HFF-Myc (cell line): ENCODE data around the gene SVBP.
A peak's percentile ranks its signal among the peaks of the same experiment; 100 is the strongest.
"Not testable (repeated sequence)": the region's sequence is repeated elsewhere in the genome, so short reads cannot be mapped to it uniquely, and the experiment has no call there.

Source experiments
- DNase-seq: peaks from one replicate; pipeline ENCODE4 v3.0.0-alpha.2; 2011; ENCODE audit warnings: low read depth; ENCODE audit errors: extremely low read depth
- H3K4me3 ChIP-seq: replicated peaks from 2 replicates; pipeline ENCODE4 v1.5.1; 2011; ENCODE audit warnings: low read depth, mild to moderate bottlenecking, control low read depth, low read length
- TF ChIP-seq, protein P1 (sequence below): IDR thresholded peaks from 2 replicates; pipeline ENCODE4 v1.5.1; 2012; ENCODE audit warnings: mild to moderate bottlenecking, low read depth, low read length, control low read depth; ENCODE audit errors: missing control alignments

The SVBP gene

DNA sequence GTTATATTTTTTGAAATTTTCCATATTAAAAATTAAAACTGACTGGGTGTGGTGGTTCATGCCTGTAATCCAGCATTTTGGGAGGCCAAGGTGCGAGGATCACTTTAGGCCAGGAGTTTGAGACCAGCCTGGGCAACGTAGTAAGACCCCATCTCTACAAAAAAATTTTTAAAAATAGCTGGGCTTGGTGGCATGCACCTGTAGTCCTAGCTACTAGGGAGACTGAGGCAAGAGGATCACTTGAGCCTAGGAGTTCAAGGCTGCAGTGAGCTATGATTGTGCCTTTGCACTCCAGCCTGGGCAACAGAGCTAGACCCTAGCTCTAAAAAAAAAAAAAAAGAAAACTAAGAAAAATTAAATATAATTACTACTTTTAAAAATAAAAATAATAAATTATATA is 4.5 kb upstream of the SVBP start:
- no peak overlapping the region for H3K4me3 ChIP-seq
- TF ChIP-seq, protein P1, sequence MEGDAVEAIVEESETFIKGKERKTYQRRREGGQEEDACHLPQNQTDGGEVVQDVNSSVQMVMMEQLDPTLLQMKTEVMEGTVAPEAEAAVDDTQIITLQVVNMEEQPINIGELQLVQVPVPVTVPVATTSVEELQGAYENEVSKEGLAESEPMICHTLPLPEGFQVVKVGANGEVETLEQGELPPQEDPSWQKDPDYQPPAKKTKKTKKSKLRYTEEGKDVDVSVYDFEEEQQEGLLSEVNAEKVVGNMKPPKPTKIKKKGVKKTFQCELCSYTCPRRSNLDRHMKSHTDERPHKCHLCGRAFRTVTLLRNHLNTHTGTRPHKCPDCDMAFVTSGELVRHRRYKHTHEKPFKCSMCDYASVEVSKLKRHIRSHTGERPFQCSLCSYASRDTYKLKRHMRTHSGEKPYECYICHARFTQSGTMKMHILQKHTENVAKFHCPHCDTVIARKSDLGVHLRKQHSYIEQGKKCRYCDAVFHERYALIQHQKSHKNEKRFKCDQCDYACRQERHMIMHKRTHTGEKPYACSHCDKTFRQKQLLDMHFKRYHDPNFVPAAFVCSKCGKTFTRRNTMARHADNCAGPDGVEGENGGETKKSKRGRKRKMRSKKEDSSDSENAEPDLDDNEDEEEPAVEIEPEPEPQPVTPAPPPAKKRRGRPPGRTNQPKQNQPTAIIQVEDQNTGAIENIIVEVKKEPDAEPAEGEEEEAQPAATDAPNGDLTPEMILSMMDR, result no peak
- no peak for DNase-seq

DNA sequence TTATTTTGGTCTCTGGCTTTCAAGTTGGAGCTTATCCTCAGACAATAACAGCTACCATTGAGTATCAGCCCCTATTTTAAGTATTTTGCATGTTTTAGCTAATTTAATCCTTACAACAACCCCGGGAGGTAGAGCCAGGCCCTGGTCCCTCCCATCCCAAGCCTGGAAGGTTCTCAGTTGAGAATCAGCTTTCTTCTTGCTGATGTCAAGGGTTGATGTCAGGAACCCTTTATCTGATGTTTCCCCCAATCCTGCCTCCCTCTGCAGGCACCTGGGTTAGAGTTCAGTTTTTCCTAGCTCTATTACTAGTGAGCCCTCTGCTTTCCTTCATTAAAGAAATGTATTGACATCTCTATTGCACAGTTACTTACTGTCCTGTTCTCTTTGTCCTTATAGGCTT is 3.6 kb upstream of the SVBP start:
- H3K4me3 ChIP-seq, result no peak overlapping the region
- DNase-seq, result no peak
- TF ChIP-seq, protein P1, result no peak

DNA sequence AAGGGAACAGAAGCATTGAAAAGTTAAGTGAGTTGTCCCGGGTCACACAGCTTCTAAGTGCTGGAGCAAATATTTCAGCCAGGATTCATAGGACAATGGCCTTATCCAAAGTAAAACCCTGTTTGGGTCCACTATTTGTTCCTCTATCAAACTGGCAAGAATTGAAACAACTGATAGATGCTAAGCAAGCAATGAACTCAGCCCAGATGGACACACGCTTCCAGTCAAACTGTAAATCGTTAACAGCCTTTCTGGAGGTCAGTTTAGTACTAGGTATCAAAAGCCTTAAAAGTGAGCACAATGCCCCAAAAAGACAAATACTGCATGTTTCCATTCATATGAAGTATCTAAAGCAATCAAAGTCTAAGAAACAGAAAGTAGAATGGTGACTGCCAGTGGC is 779 bp upstream of the SVBP start:
- TF ChIP-seq, protein P1, result no peak
- DNase-seq, result no peak
- H3K4me3 ChIP-seq, result no peak overlapping the region

DNA sequence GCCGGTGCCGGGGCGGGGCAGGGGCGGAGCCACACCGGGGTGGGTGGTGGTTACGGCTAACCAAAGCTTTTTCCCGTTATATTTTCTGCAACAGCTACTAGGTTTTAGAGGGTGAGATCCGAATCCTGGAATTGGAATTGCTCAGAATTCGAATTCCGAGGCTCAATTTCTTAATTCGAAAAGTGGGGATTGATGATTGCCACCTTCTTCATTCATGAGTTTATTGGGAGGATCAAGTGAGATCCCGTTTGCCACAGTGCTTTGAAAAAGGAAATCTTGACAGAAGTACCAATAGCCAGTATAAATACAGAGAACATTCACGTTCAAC is 207 bp upstream of the SVBP start:
- H3K4me3 ChIP-seq, result peak overlapping the region; percentile 59
- no peak for DNase-seq
- TF ChIP-seq, protein P1, result no peak

DNA sequence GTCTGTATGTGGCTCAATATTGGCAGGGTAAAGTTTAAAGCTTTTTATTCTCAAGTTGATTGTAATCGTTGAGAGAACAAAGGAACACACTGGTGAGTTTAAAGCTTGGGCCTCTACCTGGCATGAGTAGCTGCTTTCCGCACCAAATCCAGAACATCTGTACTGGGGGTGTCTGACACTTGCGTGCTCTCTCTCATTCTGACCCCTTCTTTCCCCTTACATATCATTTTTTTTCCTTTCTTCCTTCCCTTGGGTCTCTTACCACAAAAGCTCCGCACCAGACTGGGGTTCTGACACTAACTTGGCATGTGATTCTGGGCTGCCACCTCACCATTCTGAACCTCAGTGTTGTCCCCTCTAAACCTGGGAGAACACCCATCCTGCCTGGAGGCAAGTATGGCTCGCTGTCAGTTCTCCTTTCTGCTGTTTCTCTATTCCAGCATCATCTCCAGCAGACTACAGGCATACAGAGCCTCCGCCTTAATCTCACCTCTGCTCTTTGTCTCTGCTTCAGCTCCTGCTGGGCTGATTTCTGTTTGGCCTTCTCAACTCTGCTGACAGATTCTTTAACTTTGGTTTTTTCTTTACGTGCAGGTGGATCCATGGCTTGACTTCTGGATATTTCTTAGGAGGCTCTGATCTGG is 1.1 kb downstream of the SVBP start:
- H3K4me3 ChIP-seq, result peak overlapping the region; percentile 59
- TF ChIP-seq, protein P1, result no peak
- no peak for DNase-seq

DNA sequence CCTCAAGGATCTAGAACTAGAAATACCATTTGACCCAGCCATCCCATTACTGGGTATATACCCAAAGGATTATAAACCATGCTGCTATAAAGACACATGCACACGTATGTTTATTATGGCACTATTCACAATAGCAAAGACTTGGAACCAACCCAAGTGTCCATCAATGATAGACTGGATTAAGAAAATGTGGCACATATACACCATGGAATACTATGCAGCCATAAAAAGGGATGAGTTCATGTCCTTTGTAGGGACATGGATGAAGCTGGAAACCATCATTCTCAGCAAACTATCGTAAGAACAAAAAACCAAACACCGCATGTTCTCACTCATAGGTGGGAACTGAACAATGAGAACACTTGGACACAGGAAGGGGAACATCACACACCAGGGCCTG is 2.4 kb downstream of the SVBP start:
- not testable (repeated sequence) for DNase-seq, H3K4me3 ChIP-seq

DNA sequence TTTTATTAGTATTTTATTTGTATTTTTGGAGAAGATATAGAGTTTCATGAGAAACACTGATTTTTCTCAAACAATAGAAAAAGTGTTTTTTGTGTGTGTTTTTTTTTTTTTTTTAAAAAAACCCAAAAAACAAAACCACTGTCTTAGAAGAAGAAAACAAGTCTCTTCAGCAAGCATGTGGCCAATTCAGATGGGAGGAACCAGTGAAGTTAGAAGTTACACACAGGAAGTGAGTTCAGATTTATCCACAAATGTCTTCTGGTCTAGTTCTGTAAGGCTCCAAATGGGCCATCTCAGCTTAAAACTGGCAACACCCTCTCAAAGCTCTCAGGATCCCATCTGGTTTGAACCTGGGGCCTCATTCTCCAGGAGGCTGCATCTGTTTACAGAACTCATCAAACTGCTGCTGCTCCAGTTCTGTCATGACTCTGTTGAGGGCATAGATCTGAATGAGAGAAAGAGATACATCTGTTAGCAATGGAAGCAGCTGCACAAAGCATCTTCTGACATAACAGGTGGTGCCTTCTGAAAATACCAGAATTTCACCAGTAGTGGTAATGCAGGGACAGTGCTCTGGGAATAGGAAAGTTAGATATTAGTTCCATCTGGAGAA is 10.0 kb downstream of the SVBP start:
- no peak for DNase-seq
- H3K4me3 ChIP-seq, result no peak overlapping the region
- TF ChIP-seq, protein P1, result no peak
